Hematopoietic multipotent progenitor cell treated with erythropoietin and hydrocortisone succinate and interleukin-3 and kit ligand, for 17 days (in vitro differentiated cells): ENCODE measurements around the gene TBC1D22A.

Experiments
- DNase-seq: peaks from one replicate; pipeline ENCODE4 v3.0.0-alpha.2; 2015; ENCODE audit warnings: low spot score

TBC1D22A gene

GRCh38 chr22:46795845-46796565 lies 33.6 kb downstream of the TBC1D22A start:
- DNase-seq, result no peak

- no peak for DNase-seq
Observed at GRCh38 chr22:46796566-46797195, 34.2 kb downstream of the TBC1D22A start.

GRCh38 chr22:46797355-46797754 lies 34.9 kb downstream of the TBC1D22A start:
- DNase-seq, result no peak

- DNase-seq, result no peak
Observed at GRCh38 chr22:46798041-46798365, 35.6 kb downstream of the TBC1D22A start.

- peak; percentile 60 for DNase-seq
Observed at GRCh38 chr22:46798366-46799350, 36.2 kb downstream of the TBC1D22A start.

- no peak for DNase-seq
Observed at GRCh38 chr22:46799626-46800025, 37.2 kb downstream of the TBC1D22A start.

- no peak for DNase-seq
Observed at GRCh38 chr22:46800102-46800857, 37.8 kb downstream of the TBC1D22A start.

- no peak for DNase-seq
Observed at GRCh38 chr22:46801331-46801811, 38.9 kb downstream of the TBC1D22A start.

GRCh38 chr22:46801826-46802607 lies 39.6 kb downstream of the TBC1D22A start:
- no peak for DNase-seq

GRCh38 chr22:46802608-46803027 lies 40.2 kb downstream of the TBC1D22A start:
- no peak for DNase-seq

GRCh38 chr22:46803031-46803880 lies 40.8 kb downstream of the TBC1D22A start:
- peak; percentile 66 for DNase-seq

- DNase-seq, result no peak
Observed at GRCh38 chr22:46803936-46804335, 41.5 kb downstream of the TBC1D22A start.

GRCh38 chr22:46806794-46807193 lies 44.3 kb downstream of the TBC1D22A start:
- DNase-seq, result no peak

- no peak for DNase-seq
Observed at GRCh38 chr22:46807458-46807857, 45.0 kb downstream of the TBC1D22A start.

GRCh38 chr22:46809153-46809885 lies 46.9 kb downstream of the TBC1D22A start:
- DNase-seq, result no peak

- no peak for DNase-seq
Observed at GRCh38 chr22:46810856-46811786, 48.7 kb downstream of the TBC1D22A start.

- no peak for DNase-seq
Observed at GRCh38 chr22:46812034-46812605, 49.7 kb downstream of the TBC1D22A start.

GRCh38 chr22:46812788-46813187 lies 50.3 kb downstream of the TBC1D22A start:
- DNase-seq, result no peak
